ENCODE measurements around the gene SLC8A1.
A peak's percentile ranks its signal among the peaks of the same experiment; 100 is the strongest.

The SLC8A1 gene

DNA sequence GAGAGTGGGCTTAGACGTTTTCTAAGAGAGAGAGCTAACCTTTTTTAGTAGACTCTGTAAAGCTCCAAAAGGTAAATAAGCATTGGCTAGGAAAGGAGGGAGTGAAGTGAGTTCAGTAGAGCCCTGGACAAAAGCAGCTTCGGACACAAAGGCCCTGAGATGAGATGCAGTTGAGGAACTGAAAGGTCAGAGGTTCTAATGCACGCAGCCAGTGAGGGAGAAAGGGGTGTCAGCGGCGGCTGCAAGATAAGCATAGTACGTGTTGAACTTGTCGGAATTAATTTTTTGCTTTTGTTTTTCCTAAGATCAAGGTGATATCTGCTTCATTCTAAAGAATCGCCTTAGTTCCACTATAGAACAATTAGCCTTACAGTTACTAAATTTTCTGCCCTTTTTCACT is 11.2 kb upstream of the SLC8A1 start:
- DNase-seq: no peak

DNA sequence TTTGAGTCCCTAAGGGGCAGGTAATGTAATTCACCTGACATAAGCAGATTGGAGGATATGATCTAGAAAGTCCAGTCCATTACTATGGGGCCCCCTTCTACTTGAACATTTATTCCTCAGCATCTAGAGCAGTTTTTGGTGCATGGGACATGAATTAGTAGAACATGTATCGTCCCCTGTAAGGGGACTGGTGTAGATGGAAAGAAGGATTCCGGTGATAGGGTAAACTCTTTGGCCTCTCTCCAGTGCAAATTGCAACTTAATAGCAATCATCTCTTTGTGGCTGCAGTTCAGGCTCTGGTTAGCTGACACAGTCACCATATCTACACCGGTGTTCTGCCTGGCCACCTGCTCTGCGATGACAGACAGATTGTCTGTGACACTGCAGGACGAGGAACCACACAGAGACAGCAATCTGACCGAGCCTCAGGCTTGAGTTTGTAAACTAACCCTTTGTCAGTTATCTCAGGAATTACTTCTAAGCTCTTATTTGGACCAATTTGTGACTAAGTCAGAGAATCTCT is 6.4 kb upstream of the SLC8A1 start:
- DNase-seq: no peak

DNA sequence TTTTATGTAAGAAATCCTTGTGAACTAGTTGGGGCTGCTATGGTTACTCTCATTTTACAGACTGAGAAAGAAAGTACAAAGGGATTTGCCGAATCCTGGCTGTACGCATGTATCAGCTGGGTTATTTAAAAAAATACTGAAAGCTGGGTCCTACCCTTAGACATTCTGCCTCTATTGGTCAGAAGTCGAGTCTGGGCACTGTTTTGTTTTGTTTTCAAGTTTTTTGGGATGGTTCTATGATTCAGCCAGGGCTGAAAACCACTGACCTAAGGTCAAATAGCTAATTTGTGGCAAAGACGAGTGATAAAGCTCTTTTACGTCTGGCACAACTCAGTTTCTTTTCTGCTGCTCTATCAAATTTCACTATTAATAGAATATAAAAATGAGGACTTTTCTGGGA is 5.9 kb upstream of the SLC8A1 start:
- no peak for DNase-seq

DNA sequence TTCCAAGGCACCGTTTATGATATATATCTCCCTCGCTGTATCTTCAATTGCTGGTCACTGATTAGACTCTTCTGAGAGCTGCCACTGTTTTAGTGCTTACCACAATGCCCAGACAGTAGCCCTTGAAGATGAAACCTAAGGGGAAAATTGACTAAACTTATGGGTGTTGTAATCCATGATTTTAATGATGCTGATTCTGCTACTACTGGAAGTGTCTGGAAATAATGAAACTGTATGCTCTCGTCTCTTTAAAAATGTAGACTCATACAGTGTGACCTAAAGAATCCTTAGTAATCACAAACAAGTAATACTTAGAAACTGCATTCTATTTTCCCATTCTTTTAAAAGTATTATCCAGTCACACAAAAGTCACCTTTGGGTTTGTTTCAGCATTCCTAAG is 5.5 kb upstream of the SLC8A1 start:
- no peak for DNase-seq

DNA sequence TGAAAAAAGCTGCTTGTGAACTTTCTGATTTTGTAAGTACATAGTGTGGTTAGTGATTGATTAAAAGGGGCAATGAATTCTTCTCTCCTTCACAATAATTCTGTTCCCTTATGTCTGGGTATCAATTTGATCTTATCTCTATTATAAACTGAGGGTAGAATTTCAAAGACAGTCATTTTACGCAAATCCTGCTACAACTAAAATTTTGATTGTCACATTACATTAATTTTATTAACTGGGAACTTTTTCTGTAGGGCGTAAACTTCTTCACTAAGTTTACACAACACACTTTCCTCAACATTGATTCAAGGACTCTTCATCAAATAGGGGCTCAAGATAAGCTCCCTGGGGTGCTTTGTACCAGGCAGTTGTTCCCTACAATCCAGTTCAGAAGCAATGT is 5.0 kb upstream of the SLC8A1 start:
- DNase-seq: no peak

DNA sequence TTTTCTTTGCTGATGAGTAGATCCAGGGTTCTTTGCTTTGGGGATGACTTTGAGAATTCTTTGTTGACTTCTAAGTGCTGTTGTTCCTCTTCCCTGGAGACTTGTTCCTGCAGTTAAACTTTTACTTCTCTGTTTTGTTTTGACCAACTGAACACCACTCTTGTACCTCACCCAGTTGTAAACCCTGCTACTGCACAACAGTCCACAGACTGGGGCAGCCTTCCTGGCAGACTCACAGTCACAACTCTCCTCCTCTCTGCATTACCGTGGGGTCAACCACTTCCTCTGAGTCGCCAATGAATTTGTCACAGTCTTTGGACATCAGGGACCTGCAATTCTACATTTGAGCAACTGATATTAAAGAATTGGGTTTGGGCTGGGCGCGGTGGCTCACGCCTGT is 3.8 kb upstream of the SLC8A1 start:
- no peak for DNase-seq

DNA sequence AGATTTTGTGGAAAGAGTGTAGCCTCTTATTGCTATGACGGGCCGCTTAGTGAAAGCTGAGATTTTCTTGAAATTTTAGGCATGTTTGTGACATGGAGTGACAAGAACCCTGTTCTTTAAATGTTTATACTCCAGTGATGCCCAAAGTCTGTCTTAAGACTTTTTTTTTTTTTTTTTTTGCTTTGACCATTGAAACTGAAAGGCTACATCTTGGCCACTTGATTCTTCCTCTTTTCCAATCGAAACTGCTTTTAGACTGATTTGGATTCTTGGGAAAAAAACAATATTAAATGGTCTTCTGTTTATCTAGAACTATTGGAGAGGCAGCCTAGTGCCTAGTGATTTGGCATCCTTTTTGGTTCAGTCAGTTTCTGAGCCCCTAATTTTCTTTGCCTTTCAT is 2.4 kb upstream of the SLC8A1 start:
- DNase-seq: no peak

DNA sequence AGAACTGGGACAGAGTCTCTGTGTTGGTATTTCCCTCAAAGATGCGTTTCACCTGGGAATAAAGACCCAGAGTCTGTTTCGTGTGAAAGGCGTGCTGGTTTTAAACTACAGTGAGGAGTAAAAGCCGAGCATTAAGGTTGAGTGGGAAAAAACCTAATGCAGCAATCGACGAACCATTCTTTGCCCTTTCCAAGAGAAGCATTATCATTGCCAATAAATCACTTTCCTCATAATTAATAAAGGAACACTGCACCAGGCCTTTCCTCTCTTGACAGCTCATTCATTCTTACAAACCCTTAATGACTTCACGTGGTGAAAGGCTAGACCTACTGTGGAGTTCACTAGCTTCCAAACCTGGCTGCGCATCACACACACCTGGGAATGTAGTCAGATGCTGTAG is 896 bp upstream of the SLC8A1 start:
- DNase-seq: no peak

DNA sequence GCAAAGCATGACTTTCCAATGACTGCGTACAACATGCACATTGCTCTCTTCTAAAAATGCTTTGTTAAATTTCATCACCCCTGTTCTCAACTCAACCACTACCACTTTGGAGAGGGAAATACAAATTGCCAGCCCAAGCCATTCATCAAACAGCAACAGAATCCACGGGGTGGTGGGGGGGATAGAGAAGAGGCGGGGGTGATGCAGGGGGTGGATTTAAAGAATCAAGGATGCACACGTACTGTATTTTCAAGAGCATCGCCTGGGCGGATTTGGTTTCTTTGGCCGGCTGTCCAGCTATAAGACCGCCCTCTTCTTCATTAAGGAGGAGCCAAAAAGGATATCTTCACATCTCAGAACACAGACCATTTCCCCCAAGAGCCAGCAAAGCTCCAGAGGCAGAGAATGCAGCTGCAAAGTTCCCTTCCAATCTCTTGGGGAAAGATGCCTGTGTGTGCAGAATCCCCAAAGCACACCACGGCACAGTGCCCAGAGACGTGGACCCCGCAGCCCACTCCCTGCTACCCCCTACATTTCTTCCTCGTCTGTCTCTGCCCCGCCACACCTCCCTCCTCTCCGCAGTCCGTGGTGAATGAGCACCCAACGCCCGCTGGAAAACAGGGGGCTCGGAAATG is 977 bp downstream of the SLC8A1 start:
- DNase-seq: no peak

DNA sequence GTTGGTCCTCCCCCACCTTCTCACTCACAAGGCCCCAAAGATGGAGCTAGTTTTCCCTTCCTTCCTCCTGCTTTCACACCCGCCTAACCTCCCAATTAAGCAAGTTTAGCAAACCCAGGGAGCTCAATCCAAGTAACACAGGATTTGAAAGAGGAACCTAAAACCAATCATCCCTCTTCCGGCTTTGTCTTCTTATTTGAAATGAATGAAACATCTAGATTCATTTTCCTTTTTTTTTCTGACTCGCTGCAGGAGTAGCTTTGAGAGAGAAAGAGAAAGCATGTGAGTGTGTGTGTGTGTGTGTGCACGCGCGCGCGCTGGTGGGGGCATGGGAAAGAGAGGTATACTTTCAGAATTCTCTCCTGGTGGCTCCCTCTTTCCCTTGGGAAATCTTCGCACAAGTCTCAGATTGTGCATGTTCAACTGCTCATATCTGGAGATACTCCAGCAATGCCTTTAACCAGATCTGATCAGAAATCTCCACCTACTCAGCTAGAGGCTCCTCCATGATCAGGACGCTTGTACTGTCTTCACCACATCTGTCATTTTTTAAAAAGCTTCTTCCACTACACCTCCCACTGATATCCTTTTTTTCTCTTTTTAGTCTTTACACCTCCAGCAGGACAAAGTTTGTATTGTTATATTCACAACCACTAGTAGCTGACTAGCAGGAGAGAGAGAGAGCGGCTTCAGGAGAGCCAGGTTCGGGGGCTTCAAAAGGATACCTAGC is 1.7 kb downstream of the SLC8A1 start:
- DNase-seq: peak; percentile 71

DNA sequence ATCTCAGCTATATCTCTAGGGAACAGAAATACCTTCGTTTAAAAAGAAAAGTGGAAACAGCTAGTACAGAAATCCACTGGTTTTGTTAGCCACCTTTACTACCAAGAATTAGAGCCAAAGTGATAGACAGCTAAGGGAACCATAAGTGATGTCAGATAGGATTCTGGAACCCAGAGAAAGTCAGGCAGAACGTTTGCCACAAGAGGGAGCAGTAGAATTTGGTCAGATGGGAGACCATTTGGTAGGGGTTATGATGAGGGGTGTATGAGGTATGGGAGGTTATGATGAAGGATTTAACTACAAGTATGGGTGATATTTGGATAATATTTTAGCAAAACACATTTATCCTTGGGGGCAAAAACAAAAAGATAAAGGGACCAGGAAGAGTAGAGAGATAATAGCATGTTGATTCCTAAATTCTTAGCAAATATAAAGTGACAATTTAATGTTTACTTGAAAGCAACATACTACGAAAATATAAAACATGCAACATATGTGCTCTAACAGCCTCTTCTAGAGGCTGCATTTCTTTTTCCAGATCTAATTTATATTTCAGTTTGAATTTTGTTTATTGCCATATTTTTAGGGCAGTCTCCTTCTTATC is 3.3 kb downstream of the SLC8A1 start:
- DNase-seq: no peak

DNA sequence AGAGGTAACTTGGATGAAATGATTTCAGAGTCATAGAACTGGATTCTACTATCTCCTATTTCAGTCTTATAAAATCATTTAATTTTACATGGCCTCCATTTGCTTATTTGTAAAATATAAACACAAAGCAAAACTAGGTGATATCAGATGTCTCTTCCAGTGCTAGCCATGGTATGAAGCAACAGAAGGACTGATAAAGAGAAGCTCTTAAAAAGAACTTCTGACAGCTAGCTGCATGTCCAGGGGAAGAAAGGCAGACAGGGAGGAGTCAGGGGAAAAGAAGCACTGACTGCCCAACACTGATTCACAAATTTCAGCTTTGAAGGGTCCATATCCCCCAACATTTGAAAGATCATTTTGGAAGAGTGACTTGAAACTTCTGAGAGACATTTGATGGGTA is 6.4 kb downstream of the SLC8A1 start:
- no peak for DNase-seq

DNA sequence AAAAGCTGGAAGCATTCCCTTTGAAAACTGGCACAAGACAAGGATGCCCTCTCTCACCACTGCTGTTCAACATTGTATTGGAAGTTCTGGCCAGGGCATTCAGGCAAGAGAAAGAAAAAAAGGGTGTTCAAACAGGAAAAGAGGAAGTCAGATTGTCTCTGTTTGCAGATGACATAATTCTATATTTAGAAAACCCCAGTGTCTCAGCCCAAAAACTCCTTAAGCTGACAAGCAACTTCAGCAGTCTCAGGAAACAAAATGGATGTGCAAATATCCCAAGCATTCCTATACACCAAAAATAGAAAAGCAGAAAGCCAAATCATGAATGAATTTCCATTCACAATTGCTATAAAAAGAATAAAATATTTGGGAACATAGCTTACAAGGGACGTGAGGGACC is 11.1 kb downstream of the SLC8A1 start:
- DNase-seq: no peak

DNA sequence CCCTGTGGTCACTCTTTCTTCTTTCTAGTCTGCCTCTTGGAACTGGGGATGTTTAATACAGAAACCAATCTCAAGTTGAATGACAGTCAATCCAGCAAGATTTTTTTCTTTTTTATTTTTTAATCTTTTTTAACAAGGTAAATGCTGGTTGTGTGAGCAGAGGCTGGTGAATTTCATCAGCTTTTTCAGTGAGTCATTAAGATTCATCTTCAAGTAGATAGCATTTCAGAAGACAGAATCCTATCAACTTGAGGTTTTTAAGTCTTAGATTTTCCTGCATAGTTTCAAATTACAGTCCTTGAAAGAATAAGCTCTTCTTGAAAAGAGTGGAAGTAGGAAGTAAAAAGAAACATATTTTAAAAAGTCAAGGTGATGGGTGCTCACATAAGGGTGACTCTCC is 12.4 kb downstream of the SLC8A1 start:
- DNase-seq: no peak

DNA sequence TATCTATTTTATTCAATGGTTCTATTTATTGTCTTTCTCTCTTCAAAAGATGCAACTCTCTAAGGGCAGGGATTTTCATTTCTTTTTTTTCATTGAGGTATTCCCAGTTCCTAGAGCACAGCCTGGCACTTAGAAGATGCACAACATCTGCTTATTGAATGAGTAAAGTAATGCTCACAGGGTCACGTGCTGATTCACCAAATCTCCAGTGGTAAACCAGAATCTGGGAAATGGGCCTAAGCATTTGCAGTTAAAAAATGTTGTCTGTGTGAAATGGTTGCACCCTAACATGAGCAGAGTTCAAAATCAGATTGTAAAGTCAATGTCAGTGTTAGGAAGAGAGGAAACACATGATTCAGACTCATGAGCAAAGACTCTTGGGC is 15.8 kb downstream of the SLC8A1 start:
- DNase-seq: no peak

DNA sequence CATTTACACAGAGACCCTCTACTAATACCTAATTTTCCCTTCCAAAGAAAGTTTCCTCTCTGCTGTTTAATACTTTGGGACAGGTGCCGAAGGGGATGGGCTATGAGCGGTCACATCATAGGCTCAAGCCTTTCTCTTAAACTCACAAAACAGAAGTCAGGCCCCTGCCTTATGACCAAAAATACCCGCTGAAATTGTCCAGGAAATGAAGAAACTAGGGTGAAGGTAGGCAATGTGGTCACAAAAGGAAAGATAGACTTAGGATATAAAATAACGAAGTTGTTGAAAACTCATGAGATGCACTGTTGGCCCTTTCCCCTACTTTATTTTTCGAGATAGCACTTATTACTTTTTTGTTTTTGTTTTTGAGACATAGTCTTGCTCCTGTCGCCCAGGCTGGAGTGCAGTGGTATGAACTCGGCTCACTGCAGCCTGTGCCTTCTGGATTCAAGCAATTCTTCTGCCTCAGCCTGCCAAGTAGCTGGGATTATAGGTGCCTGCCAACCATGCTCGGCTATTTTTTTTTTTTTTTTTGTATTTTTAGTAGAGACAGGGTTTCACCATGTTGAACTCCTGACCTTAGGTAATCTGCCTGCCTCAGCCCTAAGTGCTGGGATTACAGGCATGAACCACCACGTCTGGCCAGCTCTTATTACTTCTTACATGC is 16.3 kb downstream of the SLC8A1 start:
- no peak for DNase-seq

DNA sequence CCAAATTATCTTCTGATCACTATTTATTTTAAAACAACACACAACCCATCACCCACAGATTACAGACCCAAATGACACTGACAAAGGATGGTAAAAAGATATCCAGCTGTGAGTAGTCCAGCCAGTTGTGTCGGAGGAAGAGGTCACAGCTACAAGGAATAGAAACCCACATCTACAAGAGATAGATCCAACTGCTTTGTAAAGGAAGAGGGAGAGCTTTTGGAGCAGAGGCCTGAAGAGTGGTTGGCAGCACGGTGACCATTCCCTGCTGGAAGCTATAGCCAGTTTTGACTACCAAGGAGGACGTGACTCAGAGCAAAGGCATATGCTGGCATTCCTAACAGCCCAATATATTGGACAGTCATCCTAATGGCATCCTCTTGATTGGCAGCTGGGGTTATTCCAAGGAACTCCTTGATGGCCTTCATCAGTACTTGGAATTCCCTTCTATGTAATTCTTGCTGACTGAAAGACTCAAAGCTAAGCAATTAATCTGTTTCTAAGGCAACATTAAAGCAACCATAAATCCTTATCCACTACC is 17.1 kb downstream of the SLC8A1 start:
- no peak for DNase-seq

DNA sequence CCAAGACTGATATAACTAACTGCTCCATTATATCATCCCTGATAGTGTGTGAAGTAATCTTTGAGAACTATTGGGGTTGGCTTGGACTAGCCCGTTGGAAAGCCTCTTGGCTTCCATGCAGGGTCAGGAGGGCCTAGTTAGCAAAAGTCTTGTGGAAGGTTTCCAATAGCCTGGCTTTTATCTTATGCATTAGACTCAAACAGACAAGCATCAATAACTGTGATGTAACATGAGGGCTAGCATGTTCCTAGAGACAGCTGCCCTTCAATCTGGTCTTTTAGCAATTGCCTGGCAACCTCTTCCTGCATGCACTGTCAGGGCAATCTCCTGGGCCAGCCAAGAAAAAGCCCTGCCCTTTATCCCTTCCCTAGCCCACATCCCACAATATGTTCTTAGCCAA is 18.2 kb downstream of the SLC8A1 start:
- no peak for DNase-seq

DNA sequence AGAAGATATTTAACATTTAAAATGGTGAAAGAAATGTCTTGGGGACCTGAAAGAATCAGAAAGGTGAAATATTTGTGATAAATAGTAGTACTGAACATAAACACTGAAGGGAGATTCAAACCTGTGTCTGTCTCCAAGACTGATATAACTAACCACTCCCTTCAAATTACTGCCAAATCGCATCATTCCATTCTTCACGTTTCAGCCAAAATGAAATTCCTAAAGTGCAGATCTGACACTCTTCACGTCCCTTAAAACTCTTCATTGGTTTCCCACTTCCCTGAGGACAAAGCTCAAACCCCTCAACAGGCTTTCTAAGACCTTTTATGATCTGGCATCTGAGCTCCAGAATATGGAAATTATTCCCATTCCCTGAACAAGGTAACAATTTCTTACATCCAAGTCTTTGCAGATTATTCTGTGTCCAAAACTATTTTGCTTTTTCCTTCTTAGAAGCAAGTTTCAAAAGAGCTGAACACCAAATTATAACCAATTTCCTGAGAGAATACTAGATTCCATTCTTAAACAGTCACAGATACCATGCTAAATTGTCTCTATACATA is 18.9 kb downstream of the SLC8A1 start:
- no peak for DNase-seq

DNA sequence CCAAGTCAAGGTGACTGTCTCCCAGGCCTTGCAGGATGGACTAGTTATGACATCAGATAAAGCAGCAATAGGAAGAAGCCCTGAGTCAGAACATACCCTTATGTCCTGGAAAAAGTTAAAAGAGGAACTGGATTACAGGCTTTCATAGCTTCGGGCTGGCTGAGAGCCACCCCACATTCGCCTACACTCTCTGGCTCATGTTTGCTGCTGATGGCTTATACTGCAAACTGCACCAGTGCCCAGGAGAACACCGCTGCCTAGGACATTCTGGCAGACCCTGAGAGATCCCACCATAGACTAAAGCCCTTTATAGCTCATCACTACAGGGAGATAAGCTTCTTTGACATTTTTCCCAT is 20.3 kb downstream of the SLC8A1 start:
- DNase-seq: no peak

DNA sequence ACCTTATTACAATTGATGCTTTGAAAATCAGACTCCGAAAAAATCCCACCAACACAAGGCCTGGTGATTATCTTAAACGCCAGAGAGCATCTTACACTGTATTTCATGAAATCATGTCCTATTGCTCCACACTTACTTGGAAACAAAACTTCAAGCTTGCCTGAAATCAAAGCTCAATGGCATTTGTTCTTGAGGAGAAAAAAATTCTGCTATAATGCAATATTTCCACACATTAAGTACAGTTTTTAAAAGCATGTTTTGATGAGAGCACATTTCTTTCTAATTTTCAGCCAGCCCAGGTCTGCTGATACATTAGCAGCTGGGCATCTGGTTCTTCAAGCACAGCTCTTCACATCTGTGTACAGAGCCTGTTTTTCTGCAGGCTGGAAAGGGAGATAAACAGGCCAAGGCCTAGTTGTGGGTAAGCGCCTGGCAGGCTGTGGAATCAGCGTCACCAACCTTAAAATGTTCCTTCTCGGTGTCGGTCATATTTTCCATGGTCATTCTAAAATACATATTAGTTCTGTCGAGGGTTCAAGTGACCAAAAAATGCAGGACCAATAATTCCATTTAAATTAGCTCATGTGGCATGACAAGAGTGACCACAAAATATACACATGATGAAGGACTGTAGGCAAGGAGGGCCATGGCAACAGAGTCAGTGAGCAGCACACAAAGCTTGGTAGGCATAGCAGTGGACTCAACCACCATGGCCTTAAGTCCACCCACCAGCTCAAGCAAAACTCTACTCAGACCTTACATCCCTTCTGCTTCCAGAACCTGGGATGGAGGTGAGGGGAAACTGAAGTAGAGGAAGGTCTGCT is 20.9 kb downstream of the SLC8A1 start:
- DNase-seq: no peak

DNA sequence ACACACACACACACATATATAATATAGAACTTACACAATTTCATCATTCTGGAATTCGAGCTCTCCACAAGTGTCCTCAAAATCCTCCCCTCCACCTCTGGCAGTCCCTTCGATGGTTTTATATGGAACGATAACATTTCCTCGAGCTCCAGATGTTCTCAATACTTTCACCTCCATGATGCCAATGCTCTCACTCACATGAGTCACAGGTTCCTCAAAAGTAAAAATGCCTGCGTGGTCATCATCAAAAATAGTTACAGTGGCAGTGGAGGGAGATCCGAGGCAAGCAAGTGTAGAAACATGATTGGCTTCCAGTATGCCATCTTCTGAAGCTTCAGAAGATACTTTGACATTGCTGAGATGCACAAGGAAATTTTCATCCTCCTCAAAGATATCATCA is 23.5 kb downstream of the SLC8A1 start:
- DNase-seq: no peak
